GM12878 (cell line): Measurements from ENCODE around the gene DUXB. TPM values are rescaled to one million over a fixed set of nuclear protein-coding genes. Genes with fewer than 3 reads are reported as not detected.

ENCODE experiments used
- ATAC-seq: fragments of 200-7000 bp; cut with Tn5 transposase; 3 replicates; pipeline ENCODE4 v1.9.1; 2020; ENCODE audit warnings: mild to moderate bottlenecking, moderate library complexity
- BruUV-seq: library from RNA; stranded (reverse); fragments of 400-500 nt; replicated peaks from 2 replicates; lab custom pipeline; 2021; lab: Mats Ljungman, UMichigan
- CTCF ChIA-PET: fragments of 300-600 bp; sonication (Branson Sonifier 250); formaldehyde crosslinking; extraction: SDS; loops from one replicate; lab custom pipeline; 2021; ENCODE audit warnings: inconsistent platforms; lab: Yijun Ruan, JAX
- POLR2A ChIA-PET: fragments of 350-600 bp; formaldehyde crosslinking; extraction: SDS; loops from one replicate; lab custom pipeline; 2021; ENCODE audit warnings: inconsistent platforms; lab: Charles Lee
- RAD21 ChIA-PET: fragments of 300-600 bp; sonication (Branson Sonifier 250); formaldehyde crosslinking; loops from one replicate; lab custom pipeline; 2023; ENCODE audit warnings: antibody characterized with exemption; ENCODE audit not compliant: unreplicated experiment; lab: Charles Lee
- SMC1A ChIA-PET: fragments of 300-600 bp; sonication (Branson Sonifier 250); formaldehyde crosslinking; loops from one replicate; lab custom pipeline; 2023; ENCODE audit not compliant: unreplicated experiment, uncharacterized antibody; lab: Charles Lee
- DNase-seq: peaks from one replicate; pipeline ENCODE4 v3.0.0-alpha.2; 2011; ENCODE audit warnings: low read depth, low spot score
- FAIRE-seq: peaks from 3 replicates; lab custom pipeline; 2011; peaks lifted over from hg19 to GRCh38; lab: Jason Lieb, UNC
- H2AFZ ChIP-seq: 2 replicates; pipeline ENCODE4 v1.6.0; 2011; ENCODE audit warnings: low read depth, low read length, control low read depth; ENCODE audit not compliant: control insufficient read depth
- H3K27ac ChIP-seq: 2 replicates; pipeline ENCODE4 v1.5.1; 2011; ENCODE audit warnings: control low read depth; ENCODE audit not compliant: control insufficient read depth, insufficient read depth
- H3K27me3 ChIP-seq, 2 experiments: replicated peaks in 1 of 2; 2 replicates each; pipeline versions ENCODE4 v1.6.0 to v1.6.1; 2011; ENCODE audit warnings: low read length in 1 of 2; ENCODE audit not compliant: control insufficient read depth in 2 of 2, insufficient read depth in 2 of 2
- H3K36me3 ChIP-seq, 2 experiments: 2 replicates each; pipeline ENCODE4 v1.5.1; 2011; ENCODE audit warnings: low read length in 1 of 2; ENCODE audit not compliant: control insufficient read depth in 2 of 2, insufficient read depth in 2 of 2
- H3K4me1 ChIP-seq: 2 replicates; pipeline ENCODE4 v1.6.1; 2011; ENCODE audit warnings: mild to moderate bottlenecking, low read length, moderate library complexity, mixed read lengths; ENCODE audit not compliant: control insufficient read depth, insufficient read depth
- H3K4me2 ChIP-seq: 2 replicates; pipeline ENCODE4 v1.6.0; 2011; ENCODE audit warnings: control low read depth; ENCODE audit not compliant: control insufficient read depth, insufficient read depth
- H3K4me3 ChIP-seq: fragments of 200-600 bp; sonication (generic); 2 replicates; pipeline ENCODE4 v1.5.1; 2016
- H3K79me2 ChIP-seq: 2 replicates; pipeline ENCODE4 v1.6.0; 2011; ENCODE audit warnings: low read length; ENCODE audit not compliant: control insufficient read depth, insufficient read depth
- H3K9ac ChIP-seq: 2 replicates; pipeline ENCODE4 v1.8.0; 2011; ENCODE audit warnings: low read length, control low read depth, mixed read lengths; ENCODE audit not compliant: control insufficient read depth, insufficient read depth
- H3K9me3 ChIP-seq: replicated peaks from 3 replicates; pipeline ENCODE4 v1.5.1; 2011; ENCODE audit warnings: mild to moderate bottlenecking, low read length; ENCODE audit not compliant: control insufficient read depth, insufficient read depth
- H4K20me1 ChIP-seq: 2 replicates; pipeline ENCODE4 v1.6.0; 2011; ENCODE audit not compliant: control insufficient read depth, insufficient read depth
- KAT2A ChIP-seq: conservative IDR thresholded peaks from 2 replicates; pipeline ENCODE4 v1.6.1; 2011; ENCODE audit warnings: low read depth, low read length; ENCODE audit not compliant: control insufficient read depth
- MAX ChIP-seq: IDR thresholded peaks from 2 replicates; pipeline ENCODE4 v1.6.1; 2012; ENCODE audit warnings: low read depth, low read length, improper control_type of control experiment
- MTA2 ChIP-seq: fragments of 450-650 bp; IDR thresholded peaks from 2 replicates; pipeline ENCODE4 v1.6.1; 2016; ENCODE audit warnings: low read depth, mild to moderate bottlenecking, moderate library complexity
- NKRF ChIP-seq: fragments of 450-650 bp; conservative IDR thresholded peaks from 2 replicates; pipeline ENCODE4 v1.6.1; 2017; ENCODE audit warnings: mild to moderate bottlenecking, moderate library complexity
- NRF1 ChIP-seq: conservative IDR thresholded peaks from 2 replicates; pipeline ENCODE4 v1.6.1; 2011; ENCODE audit warnings: mild to moderate bottlenecking, low read depth, low read length, improper control_type of control experiment
- SIN3A ChIP-seq: IDR thresholded peaks from 2 replicates; pipeline ENCODE4 v1.6.1; 2012; ENCODE audit warnings: low read depth, low read length, improper control_type of control experiment
- WGBS: methylation state at CpG from one replicate; pipeline ENCODE4 v1.1.6; 2016; ENCODE audit warnings: low lambda C conversion rate; ENCODE audit not compliant: insufficient replicate concordance, insufficient coverage; ENCODE audit errors: missing lambda C conversion rate; 5-methylcytosine and 5-hydroxymethylcytosine counted together
- in situ Hi-C: fragments of 300-500 bp; cut with MboI; formaldehyde crosslinking; loops from 9 replicates; pipeline ENCODE4 v1.14.3; 2018; ENCODE audit warnings: mixed read lengths
- intact Hi-C: fragments of 100-400 bp; cut with micrococcal nuclease; formaldehyde crosslinking; loops from one replicate; pipeline ENCODE4 v1.14.2; 2022; ENCODE audit not compliant: unreplicated experiment
- polyA plus RNA-seq, 11 experiments: library from polyadenylated mRNA; depleted of rRNA in 4 of 11; unstranded in 6 of 11; stranded (reverse) in 5 of 11; fragments of >200 nt; fragmentation: Nextera tagmentation in 4 of 11; fragmentation: Illumina TruSeq in 1 of 11; extraction: Ambion mirVana in 4 of 11; extraction: Trizol in 1 of 11; gene quantifications; 1 replicate in 1 of 11; 2 replicates in 10 of 11; pipeline versions ENCODE4 v1.2.1 to v1.2.3, GENCODE V29; 2011 to 2016; ENCODE audit warnings: inconsistent platforms in 2 of 11, missing spikeins in 2 of 11, low read depth in 1 of 11
- total RNA-seq, 4 experiments: library from RNA; depleted of rRNA in 3 of 4; stranded (reverse); fragments of >200 nt in 3 of 4; fragmentation: Illumina TruSeq in 1 of 4; extraction: Trizol in 1 of 4; gene quantifications; 2 replicates each; pipeline versions ENCODE4 v1.2.1 to v1.2.3, GENCODE V29; 2013 to 2021
- TF ChIP-seq, protein P1 (sequence below): fragments of 450-650 bp; IDR thresholded peaks from 2 replicates; pipeline ENCODE4 v1.6.1; 2016; ENCODE audit warnings: mild to moderate bottlenecking
- TF ChIP-seq, protein P2 (sequence below): IDR thresholded peaks from 2 replicates; pipeline ENCODE4 v1.6.1; 2012; ENCODE audit warnings: low read depth, low read length, improper control_type of control experiment

DUXB gene
- total and polyA plus RNA-seq, 10 of the 15 experiments (the other 5 are each of a cell fraction or from before 2014, with no cell fraction given): 0.05 TPM; not detected in 9

DNA sequence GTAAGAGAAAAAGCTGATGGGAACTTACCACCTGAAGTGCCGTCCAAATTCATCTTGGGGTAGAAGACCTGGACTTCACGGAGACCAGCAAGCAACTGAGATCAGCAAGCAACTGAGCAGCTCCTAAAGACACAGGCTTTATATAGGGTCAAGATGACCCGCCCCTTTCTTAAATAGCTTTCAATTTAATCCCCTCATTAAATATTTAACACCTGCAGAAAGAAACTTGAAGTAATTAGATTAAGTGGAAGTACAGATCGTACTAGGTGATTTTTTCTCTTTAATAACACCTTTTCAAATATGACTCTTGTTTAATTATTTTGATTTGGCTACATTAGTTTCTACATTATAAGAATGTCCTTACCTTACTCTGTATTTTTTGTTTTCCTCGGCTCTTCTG is 25.1 kb upstream of the DUXB start, which contains the start of gene CPHXL:
Gene CPHXL (minus strand): TSS at position 101 of the 400 bp plus-strand sequence. CDS start 48 bp downstream, at position 53.
- ATAC-seq (no peak), FAIRE-seq (no peak), DNase-seq (no peak)
- H3K4me1 ChIP-seq: no peaks in the 10 kb centered on the region
- no peaks in the 10 kb centered on the region for H3K36me3 ChIP-seq
- TF ChIP-seq, protein P1, sequence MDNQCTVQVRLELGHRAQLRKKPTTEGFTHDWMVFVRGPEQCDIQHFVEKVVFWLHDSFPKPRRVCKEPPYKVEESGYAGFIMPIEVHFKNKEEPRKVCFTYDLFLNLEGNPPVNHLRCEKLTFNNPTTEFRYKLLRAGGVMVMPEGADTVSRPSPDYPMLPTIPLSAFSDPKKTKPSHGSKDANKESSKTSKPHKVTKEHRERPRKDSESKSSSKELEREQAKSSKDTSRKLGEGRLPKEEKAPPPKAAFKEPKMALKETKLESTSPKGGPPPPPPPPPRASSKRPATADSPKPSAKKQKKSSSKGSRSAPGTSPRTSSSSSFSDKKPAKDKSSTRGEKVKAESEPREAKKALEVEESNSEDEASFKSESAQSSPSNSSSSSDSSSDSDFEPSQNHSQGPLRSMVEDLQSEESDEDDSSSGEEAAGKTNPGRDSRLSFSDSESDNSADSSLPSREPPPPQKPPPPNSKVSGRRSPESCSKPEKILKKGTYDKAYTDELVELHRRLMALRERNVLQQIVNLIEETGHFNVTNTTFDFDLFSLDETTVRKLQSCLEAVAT: no peak
- TF ChIP-seq, protein P2, sequence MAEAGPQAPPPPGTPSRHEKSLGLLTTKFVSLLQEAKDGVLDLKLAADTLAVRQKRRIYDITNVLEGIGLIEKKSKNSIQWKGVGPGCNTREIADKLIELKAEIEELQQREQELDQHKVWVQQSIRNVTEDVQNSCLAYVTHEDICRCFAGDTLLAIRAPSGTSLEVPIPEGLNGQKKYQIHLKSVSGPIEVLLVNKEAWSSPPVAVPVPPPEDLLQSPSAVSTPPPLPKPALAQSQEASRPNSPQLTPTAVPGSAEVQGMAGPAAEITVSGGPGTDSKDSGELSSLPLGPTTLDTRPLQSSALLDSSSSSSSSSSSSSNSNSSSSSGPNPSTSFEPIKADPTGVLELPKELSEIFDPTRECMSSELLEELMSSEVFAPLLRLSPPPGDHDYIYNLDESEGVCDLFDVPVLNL: no peak
- no peak for TF ChIP-seq MTA2
- TF ChIP-seq NKRF: no peak
- TF ChIP-seq NRF1: no peak
- TF ChIP-seq SIN3A: no peak
- TF ChIP-seq MAX: no peak
- no peak for TF ChIP-seq KAT2A
- in situ Hi-C loops: no loop called here
- no peaks in the 10 kb centered on the region for H3K9me3 ChIP-seq
- 72% methylated on average over 5 of the region's 5 CpGs for WGBS
- intact Hi-C loops: no loop called here
- no peak within 1 kb of the TSS for H3K4me3 ChIP-seq
- H3K27me3 ChIP-seq: no peaks in the 10 kb centered on the region
- H4K20me1 ChIP-seq: no peaks in the 10 kb centered on the region
- POLR2A ChIA-PET: no interaction called here
- RAD21 ChIA-PET: no interaction called here
- CTCF ChIA-PET: no interaction called here
- no peak within 1 kb of the TSS for H3K4me2 ChIP-seq
- H3K27ac ChIP-seq: no peak within 1 kb of the TSS
- no TSS peak for BruUV-seq
- H2AFZ ChIP-seq: no peak within 1 kb of the TSS
- H3K9ac ChIP-seq: no peak within 1 kb of the TSS
- SMC1A ChIA-PET: no interaction called here
- no peaks in the 10 kb centered on the region for H3K79me2 ChIP-seq
